Mesendoderm (in vitro differentiated cells): ENCODE data around the gene SNRNP40.
"Not testable (repeated sequence)": the region's sequence is repeated elsewhere in the genome, so short reads cannot be mapped to it uniquely, and the experiment has no call there.

Experiments used
- DNase-seq: peaks from one replicate; pipeline ENCODE4 v3.0.0; 2013
- H2AK5ac ChIP-seq: 2 replicates; pipeline ENCODE4 v1.6.1; 2013; ENCODE audit warnings: low read length, inconsistent platforms
- H2BK120ac ChIP-seq: 2 replicates; pipeline ENCODE4 v1.6.1; 2013; ENCODE audit warnings: low read depth, mild to moderate bottlenecking, low read length, moderate library complexity, mixed read lengths
- H2BK15ac ChIP-seq: replicated peaks from 2 replicates; pipeline ENCODE4 v1.6.1; 2013; ENCODE audit warnings: low read depth, mild to moderate bottlenecking, moderate library complexity
- H2BK5ac ChIP-seq: 2 replicates; pipeline ENCODE4 v1.6.1; 2013; ENCODE audit warnings: low read length, inconsistent platforms
- H3K18ac ChIP-seq: 2 replicates; pipeline ENCODE4 v1.6.1; 2013; ENCODE audit warnings: mild to moderate bottlenecking, low read length, mixed read lengths
- H3K23ac ChIP-seq: one replicate; pipeline ENCODE4 v1.6.1; 2013; ENCODE audit warnings: low read length
- H3K27ac ChIP-seq: 2 replicates; pipeline ENCODE4 v1.5.1; 2013; ENCODE audit warnings: low read depth, mild to moderate bottlenecking, inconsistent platforms, low read length, moderate library complexity
- H3K27me3 ChIP-seq: 2 replicates; pipeline ENCODE4 v1.6.1; 2013; ENCODE audit warnings: low read length, control low read depth, mild to moderate bottlenecking, inconsistent platforms; ENCODE audit not compliant: insufficient read depth, poor library complexity
- H3K36me3 ChIP-seq: 2 replicates; pipeline ENCODE4 v1.6.1; 2013; ENCODE audit warnings: low read length, inconsistent platforms; ENCODE audit not compliant: control insufficient read depth, insufficient read depth
- H3K4ac ChIP-seq: one replicate; pipeline ENCODE4 v1.6.1; 2013; ENCODE audit warnings: low read depth, mild to moderate bottlenecking, low read length, moderate library complexity
- H3K4me1 ChIP-seq: 2 replicates; pipeline ENCODE4 v1.6.1; 2013; ENCODE audit warnings: low read depth, low read length, inconsistent platforms; ENCODE audit not compliant: control insufficient read depth
- H3K4me2 ChIP-seq: 2 replicates; pipeline ENCODE4 v1.6.1; 2013; ENCODE audit warnings: low read length
- H3K4me3 ChIP-seq: 2 replicates; pipeline ENCODE4 v1.5.1; 2013; ENCODE audit warnings: mild to moderate bottlenecking, low read length
- H3K56ac ChIP-seq: one replicate; pipeline ENCODE4 v1.6.1; 2013; ENCODE audit warnings: low read length
- H3K79me1 ChIP-seq: 2 replicates; pipeline ENCODE4 v1.6.1; 2013; ENCODE audit warnings: low read length, inconsistent platforms
- H3K79me2 ChIP-seq: 2 replicates; pipeline ENCODE4 v1.6.1; 2013; ENCODE audit warnings: mild to moderate bottlenecking, low read length; ENCODE audit not compliant: control insufficient read depth, insufficient read depth
- H3K9ac ChIP-seq: 2 replicates; pipeline ENCODE4 v1.6.1; 2013; ENCODE audit warnings: low read length, inconsistent platforms
- H4K5ac ChIP-seq: one replicate; pipeline ENCODE4 v1.6.1; 2013; ENCODE audit warnings: low read length
- H4K8ac ChIP-seq: one replicate; pipeline ENCODE4 v1.6.1; 2013; ENCODE audit warnings: low read depth, mild to moderate bottlenecking, control low read depth, low read length, moderate library complexity
- WGBS: extraction: QIAGEN DNeasy Blood & Tissue Kit; methylation state at CpG from one replicate; pipeline ENCODE4 v1.1.7; 2013; ENCODE audit warnings: low lambda C conversion rate, missing lambda C conversion rate; ENCODE audit not compliant: insufficient coverage; ENCODE audit errors: extremely low coverage; 5-methylcytosine and 5-hydroxymethylcytosine counted together

Gene SNRNP40

DNA sequence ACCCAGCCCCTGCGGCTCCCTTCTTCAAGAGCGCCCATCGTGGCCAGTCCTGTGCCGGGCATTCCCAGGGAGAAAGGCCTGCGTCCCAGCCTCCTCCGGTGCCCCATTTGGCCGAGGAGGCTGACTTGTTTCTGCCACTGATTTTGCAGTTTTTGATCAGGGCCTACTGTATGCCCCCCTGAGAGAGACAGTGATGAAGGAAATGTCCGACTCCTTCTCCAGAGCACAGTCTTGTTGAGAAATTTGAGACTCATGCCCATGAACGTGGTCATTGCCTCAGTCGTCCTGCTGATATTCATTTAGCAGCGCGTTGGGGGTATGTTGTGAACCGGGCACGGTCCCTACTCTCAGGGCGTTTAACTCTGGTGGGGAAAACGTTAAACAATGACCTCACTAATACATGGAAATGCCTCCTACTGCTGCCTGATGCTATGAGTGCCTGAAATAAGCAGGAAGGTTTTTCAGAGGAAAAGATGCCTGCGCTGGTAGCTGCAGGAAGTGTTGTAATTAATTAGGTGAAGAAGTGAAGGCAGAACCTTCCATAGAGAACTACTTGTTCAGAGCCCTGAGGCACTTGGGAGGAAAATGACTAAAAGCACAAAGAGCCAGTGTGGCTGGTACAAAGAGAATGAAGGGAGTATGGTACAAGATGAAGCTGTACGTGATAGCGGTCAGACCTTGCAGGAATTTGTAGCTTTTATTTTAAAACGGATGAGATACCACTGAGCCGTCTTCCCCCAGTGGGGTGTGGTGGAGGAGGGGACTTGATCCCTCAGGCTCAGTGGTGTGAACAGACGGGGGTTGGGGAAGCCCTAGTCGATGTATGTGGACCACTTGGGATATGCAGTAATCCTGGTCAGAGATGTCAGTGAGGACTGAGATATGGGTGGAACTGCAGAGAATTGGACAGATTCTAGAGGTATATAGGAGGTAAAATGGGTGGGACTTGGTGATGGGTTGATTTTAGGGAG, 974 bp upstream of the SNRNP40 start:
- Histone ChIP-seq H3K4ac (no peak overlapping the region), H3K36me3 (no peaks in the 10 kb centered on the region), H4K5ac (no peak overlapping the region), H3K4me2 (peak overlapping the region; percentile 94), H2BK15ac (no peak overlapping the region), H3K4me3 (peak overlapping the region; percentile 96), H3K27ac (peak overlapping the region; percentile 20), H2BK120ac (no peak overlapping the region), H3K23ac (no peak overlapping the region), H3K79me1 (peaks cover 29% of the 10 kb centered on the region), H3K56ac (peak overlapping the region; percentile 96), H3K79me2 (peaks cover 54% of the 10 kb centered on the region), H3K18ac (no peak overlapping the region), H3K4me1 (peaks cover 7% of the 10 kb centered on the region), H3K27me3 (no peaks in the 10 kb centered on the region), H2AK5ac (peak overlapping the region; percentile 32), H3K9ac (peak overlapping the region; percentile 95), H4K8ac (no peak overlapping the region), H2BK5ac (no peak overlapping the region)
- WGBS = no CpG with 5 or more reads among the region's 23 CpGs
- peak; percentile 44 for DNase-seq

DNA sequence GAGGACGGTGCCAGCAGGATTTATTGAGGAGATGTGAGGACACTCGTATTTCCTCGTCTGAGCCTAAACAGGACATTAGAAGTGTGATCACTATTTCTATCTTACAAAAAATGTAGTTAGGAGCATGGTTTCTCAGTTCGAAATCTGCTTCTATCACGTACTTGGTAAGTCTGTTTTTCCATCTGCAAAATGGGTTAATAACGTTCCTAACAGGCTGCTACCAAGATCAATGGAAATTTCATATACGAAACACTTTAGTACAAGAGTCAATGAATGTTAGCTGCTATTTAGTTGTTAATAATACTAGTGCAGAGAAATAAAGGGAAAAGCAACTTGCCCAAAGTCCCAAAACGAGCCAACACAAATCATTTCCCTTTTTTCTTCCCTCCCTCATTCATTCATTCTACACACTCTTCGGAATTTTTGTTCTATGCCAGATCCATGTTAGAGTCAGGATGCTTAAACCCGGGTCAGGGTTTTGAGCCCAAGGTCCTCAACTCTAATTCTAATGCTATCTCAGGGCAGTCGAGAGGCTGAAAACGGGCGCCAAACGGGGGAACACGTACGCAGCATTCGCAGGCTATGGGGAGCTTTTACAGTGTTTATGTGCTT, 608 bp downstream of the SNRNP40 start:
- peak overlapping the region; percentile 59 for H3K27ac ChIP-seq

DNA sequence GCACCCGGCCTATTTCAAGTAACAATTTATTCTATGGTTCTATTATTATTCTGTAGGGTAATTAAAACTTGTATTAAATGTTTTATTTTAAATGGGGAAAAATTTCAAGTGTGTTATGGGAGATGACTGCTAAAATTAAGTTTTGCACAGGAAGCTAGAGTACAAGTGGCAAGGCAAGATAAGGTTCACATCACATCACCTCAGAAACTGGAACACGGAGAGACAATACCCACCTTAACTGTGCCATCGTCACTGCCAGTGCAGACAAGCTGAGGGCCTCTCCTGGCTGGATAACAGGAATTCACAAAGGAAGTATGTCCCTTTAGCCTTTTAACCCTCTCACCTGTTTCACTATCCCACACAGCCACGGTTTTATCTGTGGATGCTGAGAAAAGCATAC, 7.6 kb downstream of the SNRNP40 start:
- no peak for DNase-seq
- Histone ChIP-seq H3K23ac (no peak overlapping the region), H4K5ac (no peak overlapping the region), H3K56ac (no peak overlapping the region), H4K8ac (no peak overlapping the region), H3K79me1 (peaks cover 6% of the 10 kb centered on the region), H3K4me1 (no peaks in the 10 kb centered on the region), H3K4ac (no peak overlapping the region), H2BK15ac (no peak overlapping the region), H3K4me2 (no peak overlapping the region), H3K18ac (no peak overlapping the region), H3K27ac (no peak overlapping the region), H3K27me3 (no peaks in the 10 kb centered on the region), H2BK120ac (no peak overlapping the region), H3K9ac (no peak overlapping the region), H3K4me3 (no peak overlapping the region), H2AK5ac (no peak overlapping the region), H3K36me3 (peaks cover 9% of the 10 kb centered on the region), H3K79me2 (no peaks in the 10 kb centered on the region), H2BK5ac (no peak overlapping the region)
- WGBS = no CpG with 5 or more reads among the region's 4 CpGs

More for the DNA sequence above, 608 bp downstream of the SNRNP40 start:
- peak overlapping the region; percentile 99 for H3K56ac ChIP-seq
- no peak overlapping the region for H3K23ac ChIP-seq
- peak overlapping the region; percentile 66 for H3K4me2 ChIP-seq
- H3K4me1 ChIP-seq = peaks cover 7% of the 10 kb centered on the region
- H3K9ac ChIP-seq = peak overlapping the region; percentile 99
- no peak overlapping the region for H2BK15ac ChIP-seq
- no peak overlapping the region for H2BK120ac ChIP-seq
- peak overlapping the region; percentile 82 for H2BK5ac ChIP-seq
- peaks cover 27% of the 10 kb centered on the region for H3K79me1 ChIP-seq
- peaks cover 52% of the 10 kb centered on the region for H3K79me2 ChIP-seq
- no peak overlapping the region for H4K8ac ChIP-seq
- H3K27me3 ChIP-seq = no peaks in the 10 kb centered on the region
- H2AK5ac ChIP-seq = peak overlapping the region; percentile 48
- no CpG with 5 or more reads among the region's 17 CpGs for WGBS
- no peaks in the 10 kb centered on the region for H3K36me3 ChIP-seq
- DNase-seq = no peak
- H3K4me3 ChIP-seq = peak overlapping the region; percentile 97
- peak overlapping the region; percentile 99 for H3K4ac ChIP-seq
- no peak overlapping the region for H4K5ac ChIP-seq
- H3K18ac ChIP-seq = peak overlapping the region; percentile 71

DNA sequence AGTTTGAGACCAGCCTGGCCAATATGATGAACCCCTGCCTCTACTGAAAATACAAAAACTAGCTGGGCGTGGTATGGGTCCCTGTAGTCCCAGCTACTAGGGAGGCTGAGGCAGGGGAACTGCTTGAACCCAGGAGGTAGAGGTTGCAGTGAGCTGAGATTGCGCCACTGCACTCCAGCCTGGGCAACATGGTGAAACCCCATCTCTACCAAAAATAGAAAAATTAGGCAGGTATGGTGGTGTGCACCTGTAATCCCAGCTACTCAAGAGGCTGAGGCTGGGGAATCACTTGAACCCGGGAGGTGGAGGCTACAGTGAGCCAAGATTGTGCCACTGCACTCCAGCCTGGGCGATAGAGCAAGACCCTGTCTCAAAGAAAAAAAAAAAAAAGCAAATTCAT, 8.8 kb downstream of the SNRNP40 start:
- not testable (repeated sequence) for H3K4me2 ChIP-seq, H4K5ac ChIP-seq, H4K8ac ChIP-seq, H3K27me3 ChIP-seq, H3K23ac ChIP-seq, H3K4me1 ChIP-seq, H3K4ac ChIP-seq, H3K27ac ChIP-seq, DNase-seq, H2BK5ac ChIP-seq, H3K79me1 ChIP-seq, H3K36me3 ChIP-seq, H3K79me2 ChIP-seq, H2BK120ac ChIP-seq, H3K56ac ChIP-seq, H3K4me3 ChIP-seq, H2AK5ac ChIP-seq, H2BK15ac ChIP-seq, H3K18ac ChIP-seq, H3K9ac ChIP-seq
- no CpG with 5 or more reads among the region's 4 CpGs for WGBS

DNA sequence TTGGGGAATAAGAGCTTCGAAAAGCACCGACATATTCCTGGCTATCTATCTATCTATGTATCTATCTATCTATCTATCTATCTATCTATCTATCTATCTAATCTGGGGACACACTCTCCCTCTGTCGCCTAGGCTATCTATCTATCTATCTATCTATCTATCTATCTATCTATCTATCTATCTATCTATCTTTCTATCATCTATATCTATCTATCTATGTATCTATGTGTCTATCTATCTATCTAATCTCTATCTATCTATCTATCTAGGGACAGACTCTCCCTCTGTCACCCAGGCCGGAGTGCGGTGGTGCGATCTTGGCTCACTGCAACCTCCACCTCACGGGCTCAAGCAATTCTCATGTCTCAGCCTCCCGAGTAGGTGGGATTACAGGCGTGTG, 14.2 kb downstream of the SNRNP40 start:
- no CpG with 5 or more reads among the region's 9 CpGs for WGBS
- H3K79me1 ChIP-seq, H4K8ac ChIP-seq, H3K18ac ChIP-seq, H3K27me3 ChIP-seq, H3K23ac ChIP-seq, H3K4me3 ChIP-seq, H2BK120ac ChIP-seq, H2BK5ac ChIP-seq, H3K4me1 ChIP-seq, H3K79me2 ChIP-seq, H3K4ac ChIP-seq, H3K9ac ChIP-seq, H3K4me2 ChIP-seq, DNase-seq, H2BK15ac ChIP-seq, H3K56ac ChIP-seq, H4K5ac ChIP-seq, H3K27ac ChIP-seq, H2AK5ac ChIP-seq: not testable (repeated sequence)
- peaks cover 13% of the 10 kb centered on the region for H3K36me3 ChIP-seq
